Measurements from ENCODE around the gene M1AP. TPM values are rescaled to one million over a fixed set of nuclear protein-coding genes. Genes with fewer than 3 reads are reported as not detected.
A peak's percentile ranks its signal among the peaks of the same experiment; 100 is the strongest.

M1AP gene
- total and polyA plus RNA-seq, 9 of the 15 experiments (the other 6 are each of a cell fraction or from before 2014, with no cell fraction given) = 0.06 to 0.33 (median 0.11) TPM; not detected in 4

- TF ChIP-seq ETV5 (CRISPR knock-in tag; IDR thresholded peaks at IDR 0.05; ENCODE audit: low read depth) (no peak), MEF2A (IDR thresholded peaks at IDR 0.05; ENCODE audit: control insufficient read depth, low read depth, low read length) (no peak), BDP1 (IDR thresholded peaks at IDR 0.05; ENCODE audit: insufficient read depth, insufficient read length) (no peak), ZMIZ1 (IDR thresholded peaks at IDR 0.05; ENCODE audit: low read depth in 2 of 2, low read length in 2 of 2) (no peak), NRF1 (conservative IDR thresholded peaks at IDR 0.05 in 1 of 2, IDR thresholded peaks at IDR 0.05 in 1 of 2) (peak; percentile 84 to 86), USF1 (CRISPR knock-in tag; IDR thresholded peaks at IDR 0.05) (no peak), DACH1 (IDR thresholded peaks at IDR 0.05; ENCODE audit: partially characterized antibody) (no peak), CBX3 (IDR thresholded peaks at IDR 0.05; ENCODE audit: borderline replicate concordance in 1 of 2, low read length in 2 of 2) (no peak), ZNF764 (CRISPR knock-in tag; IDR thresholded peaks at IDR 0.05; ENCODE audit: low read depth) (no peak), THAP12 (CRISPR knock-in tag; IDR thresholded peaks at IDR 0.05) (no peak), SETDB1 (IDR thresholded peaks at IDR 0.05; ENCODE audit: low read length) (no peak), ZNF395 (CRISPR knock-in tag; IDR thresholded peaks at IDR 0.05) (no peak), ERF (CRISPR knock-in tag; IDR thresholded peaks at IDR 0.05) (no peak), CSDE1 (IDR thresholded peaks at IDR 0.05) (no peak), FOXO4 (CRISPR knock-in tag; IDR thresholded peaks at IDR 0.05) (no peak), DLX4 (CRISPR knock-in tag; IDR thresholded peaks at IDR 0.05) (no peak), PHF21A (IDR thresholded peaks at IDR 0.05; ENCODE audit: borderline replicate concordance, low read depth) (no peak)
These were observed 6.1 kb upstream of the M1AP start, which contains the start of gene SEMA4F (continued) for GRCh38 chr2:74653985-74654882.
